ENCODE measurements around the gene TAAR6. TPM values are rescaled to one million over a fixed set of nuclear protein-coding genes. Genes with fewer than 3 reads are reported as not detected.

Gene TAAR6
- total and polyA plus RNA-seq, 9 of the 15 experiments (the other 6 are each of a cell fraction or from before 2014, with no cell fraction given) = not detected

DNA sequence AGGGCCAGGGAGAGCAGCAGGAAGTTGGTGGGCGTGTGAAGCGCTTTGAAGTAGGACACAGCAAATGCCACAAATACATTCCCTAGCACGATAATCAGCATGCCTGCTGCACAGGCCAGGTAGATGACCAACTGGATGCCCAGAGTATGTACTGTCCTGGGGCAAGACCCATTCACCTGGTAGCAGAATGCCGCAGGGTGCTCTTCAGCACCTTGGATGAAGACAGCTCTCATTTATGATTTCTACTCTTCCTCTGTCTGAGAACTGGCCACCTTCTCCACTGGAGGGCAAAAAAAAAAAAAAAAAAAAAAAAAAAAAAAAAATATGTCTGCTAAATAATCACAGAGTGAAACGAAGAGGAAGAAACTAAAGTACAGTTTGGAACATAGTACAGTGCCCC lies 19.3 kb downstream of the TAAR6 start, which contains the start of gene TAAR5:
TSS of gene TAAR5 (minus strand) at position 288 of the 400 bp plus-strand sequence. CDS start at position 233, 55 bp downstream.
- 0% methylated on average over 5 of the region's 5 CpGs for WGBS (ENCODE audit: insufficient coverage, low coverage, missing lambda C conversion rate)
- Histone ChIP-seq H3K9me1 (ENCODE audit: control insufficient read depth, insufficient read depth, low read length) (no peaks in the 10 kb centered on the region), H4K20me1 (replicated peaks; ENCODE audit: control insufficient read depth, insufficient read depth, low read length) (no peaks in the 10 kb centered on the region), H3K4me3 (no peak within 1 kb of the TSS), H3K4me2 (ENCODE audit: insufficient read depth, low read length) (no peak within 1 kb of the TSS), H2AFZ (ENCODE audit: low read depth, low read length) (no peak within 1 kb of the TSS), H3K36me3 (ENCODE audit: control insufficient read depth, insufficient read depth, low read length) (no peaks in the 10 kb centered on the region), H3K9me3 (replicated peaks; ENCODE audit: control insufficient read depth, insufficient read depth, low read depth, low read length) (no peaks in the 10 kb centered on the region), H3K9ac (ENCODE audit: insufficient read depth in 1 of 2, low read depth in 2 of 2, low read length in 2 of 2) (no peak within 1 kb of the TSS), H3K79me2 (ENCODE audit: control insufficient read depth, insufficient read depth, low read length) (no peaks in the 10 kb centered on the region), H3K4me1 (replicated peaks in 1 of 2; ENCODE audit: control insufficient read depth in 2 of 2, insufficient read depth in 2 of 2, low read length in 2 of 2) (no peaks in the 10 kb centered on the region), H3K27me3 (ENCODE audit: control insufficient read depth in 2 of 2, insufficient read depth in 2 of 2, low read length in 2 of 2) (no peaks in the 10 kb centered on the region), H3K27ac (ENCODE audit: extremely low read depth, low read depth, low read length) (no peak within 1 kb of the TSS)
- no peak for TF ChIP-seq ZNF124 (CRISPR knock-in tag; IDR thresholded peaks at IDR 0.05)
- TF ChIP-seq MAFK (IDR thresholded peaks at IDR 0.05; ENCODE audit: low read length) = no peak
- TF ChIP-seq NUFIP1 (IDR thresholded peaks at IDR 0.05; ENCODE audit: partially characterized antibody) = no peak
- no peak for TF ChIP-seq ZNF695 (CRISPR knock-in tag; IDR thresholded peaks at IDR 0.05)
- no peak for TF ChIP-seq HDAC3 (IDR thresholded peaks at IDR 0.05; ENCODE audit: borderline replicate concordance, partially characterized antibody)
- TF ChIP-seq, protein P1, sequence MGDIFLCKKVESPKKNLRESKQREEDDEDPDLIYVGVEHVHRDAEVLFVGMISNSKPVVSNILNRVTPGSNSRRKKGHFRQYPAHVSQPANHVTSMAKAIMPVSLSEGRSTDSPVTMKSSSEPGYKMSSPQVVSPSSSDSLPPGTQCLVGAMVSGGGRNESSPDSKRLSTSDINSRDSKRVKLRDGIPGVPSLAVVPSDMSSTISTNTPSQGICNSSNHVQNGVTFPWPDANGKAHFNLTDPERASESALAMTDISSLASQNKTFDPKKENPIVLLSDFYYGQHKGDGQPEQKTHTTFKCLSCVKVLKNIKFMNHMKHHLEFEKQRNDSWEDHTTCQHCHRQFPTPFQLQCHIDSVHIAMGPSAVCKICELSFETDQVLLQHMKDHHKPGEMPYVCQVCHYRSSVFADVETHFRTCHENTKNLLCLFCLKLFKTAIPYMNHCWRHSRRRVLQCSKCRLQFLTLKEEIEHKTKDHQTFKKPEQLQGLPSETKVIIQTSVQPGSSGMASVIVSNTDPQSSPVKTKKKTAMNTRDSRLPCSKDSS (IDR thresholded peaks at IDR 0.05; ENCODE audit: low read depth, partially characterized antibody) = no peak
- TF ChIP-seq, protein P2, sequence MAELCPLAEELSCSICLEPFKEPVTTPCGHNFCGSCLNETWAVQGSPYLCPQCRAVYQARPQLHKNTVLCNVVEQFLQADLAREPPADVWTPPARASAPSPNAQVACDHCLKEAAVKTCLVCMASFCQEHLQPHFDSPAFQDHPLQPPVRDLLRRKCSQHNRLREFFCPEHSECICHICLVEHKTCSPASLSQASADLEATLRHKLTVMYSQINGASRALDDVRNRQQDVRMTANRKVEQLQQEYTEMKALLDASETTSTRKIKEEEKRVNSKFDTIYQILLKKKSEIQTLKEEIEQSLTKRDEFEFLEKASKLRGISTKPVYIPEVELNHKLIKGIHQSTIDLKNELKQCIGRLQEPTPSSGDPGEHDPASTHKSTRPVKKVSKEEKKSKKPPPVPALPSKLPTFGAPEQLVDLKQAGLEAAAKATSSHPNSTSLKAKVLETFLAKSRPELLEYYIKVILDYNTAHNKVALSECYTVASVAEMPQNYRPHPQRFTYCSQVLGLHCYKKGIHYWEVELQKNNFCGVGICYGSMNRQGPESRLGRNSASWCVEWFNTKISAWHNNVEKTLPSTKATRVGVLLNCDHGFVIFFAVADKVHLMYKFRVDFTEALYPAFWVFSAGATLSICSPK (IDR thresholded peaks at IDR 0.05; ENCODE audit: borderline replicate concordance) = no peak
- no peak for TF ChIP-seq ELF4 (CRISPR knock-in tag; IDR thresholded peaks at IDR 0.05)
- no peak for TF ChIP-seq ETV5 (CRISPR knock-in tag; IDR thresholded peaks at IDR 0.05; ENCODE audit: low read depth)
- TF ChIP-seq ZNF174 (CRISPR knock-in tag; IDR thresholded peaks at IDR 0.05) = no peak
- no peak for TF ChIP-seq PCBP1 (IDR thresholded peaks at IDR 0.05; ENCODE audit: low read depth, low read length, poor library complexity, severe bottlenecking)
- CTCF ChIA-PET (ENCODE audit: low intra/inter-chr PET ratio) = no interaction called here
- ATAC-seq (no peak), DNase-seq (ENCODE audit: extremely low read depth in 1 of 4, low spot score in 3 of 4) (no peak), FAIRE-seq (no peak)
- in situ Hi-C loops (cut with MboI) (no loop called here), intact Hi-C loops (cut with micrococcal nuclease) (no loop called here)
- POLR2A ChIA-PET = no interaction called here
- no TSS peak for BruUV-seq (replicated peaks)
